Measurements from ENCODE around the gene GPR15.
"Not testable (repeated sequence)": the region's sequence is repeated elsewhere in the genome, so short reads cannot be mapped to it uniquely, and the experiment has no call there.

GPR15 gene

GRCh38 chr3:98556164-98557130, 24.7 kb downstream of the GPR15 start:
- H3K4me3 ChIP-seq (ENCODE audit: low read depth, low read length) = no peak overlapping the region
- no peak for DNase-seq (ENCODE audit: low read depth)
- TF ChIP-seq MAX (IDR thresholded peaks at IDR 0.05; ENCODE audit: low read depth, low read length) = no peak
- TF ChIP-seq POLR2A (IDR thresholded peaks at IDR 0.05; ENCODE audit: extremely low read depth, insufficient read length) = no peak
- no peak for TF ChIP-seq CTCF (IDR thresholded peaks at IDR 0.05; ENCODE audit: low read depth, low read length)
- no peak for TF ChIP-seq MYC (IDR thresholded peaks at IDR 0.05; ENCODE audit: low read depth, low read length)

GRCh38 chr3:98557324-98558010, 25.7 kb downstream of the GPR15 start:
- no peak for DNase-seq (ENCODE audit: low read depth)
- H3K4me3 ChIP-seq (ENCODE audit: low read depth, low read length) = no peak overlapping the region
- no peak for TF ChIP-seq POLR2A (IDR thresholded peaks at IDR 0.05; ENCODE audit: extremely low read depth, insufficient read length)
- no peak for TF ChIP-seq MYC (IDR thresholded peaks at IDR 0.05; ENCODE audit: low read depth, low read length)
- TF ChIP-seq CTCF (IDR thresholded peaks at IDR 0.05; ENCODE audit: low read depth, low read length) = no peak
- no peak for TF ChIP-seq MAX (IDR thresholded peaks at IDR 0.05; ENCODE audit: low read depth, low read length)

GRCh38 chr3:98558100-98558827, 26.5 kb downstream of the GPR15 start:
- no peak for DNase-seq (ENCODE audit: low read depth)
- H3K4me3 ChIP-seq (ENCODE audit: low read depth, low read length) = no peak overlapping the region
- TF ChIP-seq MYC (IDR thresholded peaks at IDR 0.05; ENCODE audit: low read depth, low read length) = no peak
- no peak for TF ChIP-seq CTCF (IDR thresholded peaks at IDR 0.05; ENCODE audit: low read depth, low read length)
- TF ChIP-seq POLR2A (IDR thresholded peaks at IDR 0.05; ENCODE audit: extremely low read depth, insufficient read length) = no peak
- no peak for TF ChIP-seq MAX (IDR thresholded peaks at IDR 0.05; ENCODE audit: low read depth, low read length)

- not testable (repeated sequence) for H3K4me3 ChIP-seq (ENCODE audit: low read depth, low read length); DNase-seq (ENCODE audit: low read depth)
These were observed 28.0 kb downstream of the GPR15 start for GRCh38 chr3:98559769-98560168.

- H3K4me3 ChIP-seq (ENCODE audit: low read depth, low read length) = no peak overlapping the region
- DNase-seq (ENCODE audit: low read depth) = no peak
- no peak for TF ChIP-seq MYC (IDR thresholded peaks at IDR 0.05; ENCODE audit: low read depth, low read length)
- TF ChIP-seq POLR2A (IDR thresholded peaks at IDR 0.05; ENCODE audit: extremely low read depth, insufficient read length) = no peak
- TF ChIP-seq MAX (IDR thresholded peaks at IDR 0.05; ENCODE audit: low read depth, low read length) = no peak
- TF ChIP-seq CTCF (IDR thresholded peaks at IDR 0.05; ENCODE audit: low read depth, low read length) = no peak
These were observed 29.1 kb downstream of the GPR15 start for GRCh38 chr3:98560911-98561310.
